ENCODE results near the gene CES4A. TPM values are rescaled to one million over a fixed set of nuclear protein-coding genes. Genes with fewer than 3 reads are reported as not detected.

Gene CES4A
- total and polyA plus RNA-seq, 9 of the 15 experiments (the other 6 are each of a cell fraction or from before 2014, with no cell fraction given), result 0.09 to 0.13 (median 0.11) TPM; not detected in 6

- peak; percentile 61 for TF ChIP-seq CTCFL (IDR thresholded peaks at IDR 0.05; ENCODE audit: borderline replicate concordance, insufficient read depth, low read depth, low read length, poor library complexity, severe bottlenecking)
- peak; percentile 74; the same call in 1 of the 2 replicates for TF ChIP-seq DMBX1 (CRISPR knock-in tag; IDR thresholded peaks at IDR 0.05; ENCODE audit: borderline replicate concordance)
- TF ChIP-seq PHF21A (IDR thresholded peaks at IDR 0.05; ENCODE audit: borderline replicate concordance, low read depth), result no peak
- TF ChIP-seq SRSF3 (IDR thresholded peaks at IDR 0.05; ENCODE audit: insufficient read depth, low read length), result no peak
- TF ChIP-seq SRSF7 (optimal IDR thresholded peaks at IDR 0.05; ENCODE audit: low read depth, low read length), result no peak
- TF ChIP-seq ZNF263 (CRISPR knock-in tag; IDR thresholded peaks at IDR 0.05; ENCODE audit: borderline replicate concordance), result no peak
- TF ChIP-seq SMARCB1 (IDR thresholded peaks at IDR 0.05; ENCODE audit: insufficient read length, low read depth), result no peak
- TF ChIP-seq NFIX (CRISPR knock-in tag; IDR thresholded peaks at IDR 0.05; ENCODE audit: low read depth), result no peak
- peak; percentile 31 to 57; a peak in 3 of 4 replicates for TF ChIP-seq FOXK2 (conservative IDR thresholded peaks at IDR 0.05 in 1 of 2, IDR thresholded peaks at IDR 0.05 in 1 of 2; ENCODE audit: low read depth in 2 of 2)
- TF ChIP-seq FOXP4 (CRISPR knock-in tag; IDR thresholded peaks at IDR 0.05; ENCODE audit: borderline replicate concordance), result 0 out of 2 replicates have a peak, but pooled peaks have one; percentile 74
- peak; percentile 45 to 65 for TF ChIP-seq E2F6 (IDR thresholded peaks at IDR 0.05; ENCODE audit: borderline replicate concordance in 1 of 2, extremely low read depth in 1 of 2, insufficient read depth in 1 of 2, insufficient read length in 1 of 2, low read depth in 1 of 2, low read length in 1 of 2, poor library complexity in 1 of 2, severe bottlenecking in 1 of 2)
- TF ChIP-seq SP1 (CRISPR knock-in tag; IDR thresholded peaks at IDR 0.05), result peak; percentile 73; the same call in 1 of the 2 replicates
- no peak for TF ChIP-seq ZNF274 (IDR thresholded peaks at IDR 0.05; ENCODE audit: borderline replicate concordance, low read depth, low read length)
- 0 out of 2 replicates have a peak, but pooled peaks have one; percentile 42 for TF ChIP-seq RB1 (IDR thresholded peaks at IDR 0.05; ENCODE audit: low read depth)
- TF ChIP-seq HES1 (IDR thresholded peaks at IDR 0.05; ENCODE audit: low read depth), result no peak
- TF ChIP-seq YY1 (IDR thresholded peaks at IDR 0.05; ENCODE audit: borderline replicate concordance in 1 of 3, control insufficient read depth in 1 of 3, extremely low read depth in 1 of 3, insufficient read depth in 3 of 3, insufficient read length in 1 of 3, insufficient replicate concordance in 2 of 3, low read depth in 1 of 3, low read length in 2 of 3), result peak in 2 of 3 experiments; percentile 4 to 73
- TF ChIP-seq ZNF785 (CRISPR knock-in tag; IDR thresholded peaks at IDR 0.05), result no peak
- TF ChIP-seq HDAC8 (tag; IDR thresholded peaks at IDR 0.05), result 0 out of 2 replicates have a peak, but pooled peaks have one; percentile 2
- TF ChIP-seq MTA1 (IDR thresholded peaks at IDR 0.05; ENCODE audit: borderline replicate concordance), result peak; percentile 73; the same call in 1 of the 2 replicates
Measured at GRCh38 chr16:67028696-67029253, 40.4 kb downstream of the CES4A start, which contains the start of gene CBFB (continued).

Data from K562 (cell line).